Mesangial cell (primary cell): ENCODE measurements around the gene ATXN7L1. TPM values are rescaled to one million over a fixed set of nuclear protein-coding genes. Genes with fewer than 3 reads are reported as not detected.

ENCODE experiments used
- total RNA-seq: library from RNA; depleted of rRNA; stranded (reverse); fragments of >200 nt; gene quantifications from 2 replicates; pipeline ENCODE4 v1.2.3, GENCODE V29; 2015

ATXN7L1 gene, protein sequence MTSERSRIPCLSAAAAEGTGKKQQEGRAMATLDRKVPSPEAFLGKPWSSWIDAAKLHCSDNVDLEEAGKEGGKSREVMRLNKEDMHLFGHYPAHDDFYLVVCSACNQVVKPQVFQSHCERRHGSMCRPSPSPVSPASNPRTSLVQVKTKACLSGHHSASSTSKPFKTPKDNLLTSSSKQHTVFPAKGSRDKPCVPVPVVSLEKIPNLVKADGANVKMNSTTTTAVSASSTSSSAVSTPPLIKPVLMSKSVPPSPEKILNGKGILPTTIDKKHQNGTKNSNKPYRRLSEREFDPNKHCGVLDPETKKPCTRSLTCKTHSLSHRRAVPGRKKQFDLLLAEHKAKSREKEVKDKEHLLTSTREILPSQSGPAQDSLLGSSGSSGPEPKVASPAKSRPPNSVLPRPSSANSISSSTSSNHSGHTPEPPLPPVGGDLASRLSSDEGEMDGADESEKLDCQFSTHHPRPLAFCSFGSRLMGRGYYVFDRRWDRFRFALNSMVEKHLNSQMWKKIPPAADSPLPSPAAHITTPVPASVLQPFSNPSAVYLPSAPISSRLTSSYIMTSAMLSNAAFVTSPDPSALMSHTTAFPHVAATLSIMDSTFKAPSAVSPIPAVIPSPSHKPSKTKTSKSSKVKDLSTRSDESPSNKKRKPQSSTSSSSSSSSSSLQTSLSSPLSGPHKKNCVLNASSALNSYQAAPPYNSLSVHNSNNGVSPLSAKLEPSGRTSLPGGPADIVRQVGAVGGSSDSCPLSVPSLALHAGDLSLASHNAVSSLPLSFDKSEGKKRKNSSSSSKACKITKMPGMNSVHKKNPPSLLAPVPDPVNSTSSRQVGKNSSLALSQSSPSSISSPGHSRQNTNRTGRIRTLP
- 1.8 and 4.1 TPM in 2 replicates for total RNA-seq

DNA sequence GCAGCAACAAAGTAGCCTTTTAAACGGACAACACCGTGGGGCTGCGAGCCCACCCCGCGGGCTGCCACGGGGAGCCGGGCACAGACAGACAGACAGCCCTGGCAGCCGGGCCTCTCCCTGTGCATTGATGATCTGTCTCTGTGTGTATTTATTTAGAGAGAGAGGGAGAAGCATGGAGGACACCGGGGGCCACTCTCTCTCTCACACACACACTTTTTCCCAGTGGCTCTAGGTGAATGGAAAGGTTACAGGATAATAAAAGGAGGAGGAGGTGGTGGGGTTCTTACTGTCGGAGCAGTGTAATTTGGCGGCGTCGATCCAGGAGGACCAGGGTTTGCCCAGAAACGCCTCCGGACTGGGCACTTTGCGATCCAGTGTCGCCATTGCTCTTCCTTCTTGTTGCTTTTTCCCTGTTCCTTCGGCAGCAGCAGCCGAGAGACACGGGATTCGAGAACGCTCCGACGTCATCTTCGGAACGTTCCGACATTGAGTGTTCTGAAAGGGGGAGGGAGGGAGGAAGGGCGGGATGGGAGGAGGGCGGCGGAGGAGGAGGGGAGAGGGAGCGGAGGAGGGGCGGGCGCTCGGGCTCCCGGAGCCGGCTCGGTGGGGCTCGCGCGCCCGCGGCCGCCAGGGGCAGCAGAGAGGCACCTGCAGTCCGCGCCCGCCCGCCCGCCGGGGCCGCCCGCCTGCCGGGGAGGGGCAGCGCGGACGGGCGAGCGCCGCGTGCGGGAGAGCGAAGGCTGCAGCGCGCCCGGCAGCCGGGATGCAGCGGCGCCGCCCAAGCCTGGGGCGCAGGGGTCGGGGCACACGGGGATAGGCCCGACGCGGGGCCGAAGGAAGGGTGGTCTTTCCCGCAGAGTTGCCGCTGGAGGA, at the start of gene ATXN7L1:
Gene ATXN7L1 (minus strand): TSS at position 509 of the 873 bp plus-strand sequence. CDS start 41 bp downstream, at position 468.

DNA sequence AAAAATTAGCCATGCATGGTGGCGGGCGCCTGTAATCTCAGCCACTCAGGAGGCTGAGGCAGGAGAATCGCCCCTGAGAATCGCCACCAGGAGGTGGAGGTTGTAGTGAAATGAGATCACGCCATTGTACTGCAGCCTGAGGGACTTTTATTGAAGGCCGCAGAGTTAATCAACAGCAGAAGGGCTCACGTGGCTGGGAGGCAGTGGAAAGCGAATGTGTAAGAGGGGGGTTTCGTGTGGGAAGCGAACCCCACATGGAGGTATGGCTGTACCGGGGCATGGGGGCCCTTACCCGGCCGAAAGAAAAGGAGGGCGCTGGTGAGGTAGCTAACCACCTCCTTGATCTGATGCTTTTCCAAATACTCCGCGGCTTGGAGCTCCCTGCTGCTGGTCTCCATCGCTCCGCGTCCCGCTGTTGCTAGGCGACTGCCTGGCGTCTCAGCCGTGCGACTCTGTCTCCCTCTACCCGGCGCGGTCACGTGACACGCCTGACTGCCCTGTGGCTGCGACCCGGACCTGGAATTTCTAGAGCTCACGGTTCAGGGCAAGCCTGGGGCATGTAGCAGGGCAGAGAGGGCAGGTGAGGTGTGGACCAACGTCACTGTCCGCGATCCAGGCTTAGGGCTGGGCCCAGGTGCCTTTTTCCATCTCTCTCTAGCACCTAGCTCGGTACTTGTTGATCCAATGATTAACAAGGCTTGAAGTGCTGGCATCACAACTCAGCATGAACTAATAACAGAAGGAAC, 295.2 kb downstream of the ATXN7L1 start, which contains the start of gene EFCAB10:
Gene EFCAB10 (minus strand): TSS at position 428 of the 746 bp plus-strand sequence. CDS start 30 bp downstream, at position 398.

Other genes with a start within 250 kb of the ATXN7L1 start
- gene CDHR3, start 86.7 kb upstream of the ATXN7L1 start, total RNA-seq: 1.1 and 2.7 TPM in 2 replicates
- gene SYPL1, start 235.7 kb upstream of the ATXN7L1 start, total RNA-seq: 39.9 and 40.2 TPM in 2 replicates